ENCODE measurements around the gene TARS1.

- TF ChIP-seq CTCF (IDR thresholded peaks at IDR 0.05) (no peak), ZFX (IDR thresholded peaks at IDR 0.05; ENCODE audit: borderline replicate concordance) (no peak)
These were observed 48.8 kb downstream of the TARS1 start for GRCh38 chr5:33489481-33490067.

All from 22Rv1 (cell line).